DND-41 (cell line): ENCODE measurements around the gene KLF16.

Experiments
- ATAC-seq: fragments of 200-7000 bp; cut with Tn5 transposase; 3 replicates; pipeline ENCODE4 v1.9.1; 2021; ENCODE audit warnings: low read depth; ENCODE audit not compliant: insufficient read depth
- DNase-seq: peaks from one replicate; pipeline ENCODE4 v3.0.0-alpha.2; 2020
- H2AFZ ChIP-seq: 2 replicates; pipeline ENCODE4 v1.6.0; 2012; ENCODE audit warnings: low read depth, low read length
- H3K27ac ChIP-seq: 2 replicates; pipeline ENCODE4 v1.5.1; 2012; ENCODE audit warnings: low read length, inconsistent platforms
- H3K27me3 ChIP-seq: fragments of 200-600 bp; sonication (generic); 2 replicates; pipeline ENCODE4 v1.6.0; 2012; ENCODE audit warnings: low read length, mild to moderate bottlenecking, inconsistent platforms; ENCODE audit not compliant: insufficient read depth, poor library complexity
- H3K36me3 ChIP-seq: 2 replicates; pipeline ENCODE4 v1.5.1; 2012; ENCODE audit warnings: low read length, inconsistent platforms; ENCODE audit not compliant: insufficient read depth
- H3K4me1 ChIP-seq: 2 replicates; pipeline ENCODE4 v1.5.1; 2012; ENCODE audit warnings: mild to moderate bottlenecking, low read length; ENCODE audit not compliant: insufficient read depth
- H3K4me2 ChIP-seq: 2 replicates; pipeline ENCODE4 v1.6.0; 2012; ENCODE audit warnings: mild to moderate bottlenecking, moderate library complexity, low read length, inconsistent platforms; ENCODE audit not compliant: insufficient read depth
- H3K4me3 ChIP-seq, 2 experiments: fragments of 200-600 bp in 1 of 2; shearing (Covaris generic) in 1 of 2; 2 replicates each; pipeline ENCODE4 v1.5.1; 2012 to 2016; ENCODE audit warnings: inconsistent platforms in 2 of 2, low read length in 2 of 2, mild to moderate bottlenecking in 2 of 2, low read depth in 1 of 2, moderate library complexity in 1 of 2
- H3K79me2 ChIP-seq: 2 replicates; pipeline ENCODE4 v1.6.0; 2012; ENCODE audit warnings: low read length, inconsistent platforms; ENCODE audit not compliant: insufficient read depth
- H3K9ac ChIP-seq: 2 replicates; pipeline ENCODE4 v1.6.0; 2012; ENCODE audit warnings: low read depth, mild to moderate bottlenecking, inconsistent platforms, low read length, moderate library complexity
- H3K9me3 ChIP-seq: 2 replicates; pipeline ENCODE4 v1.5.1; 2012; ENCODE audit warnings: low read length, moderate library complexity, mild to moderate bottlenecking, inconsistent platforms; ENCODE audit not compliant: insufficient read depth, severe bottlenecking
- H4K20me1 ChIP-seq: 2 replicates; pipeline ENCODE4 v1.6.0; 2012; ENCODE audit warnings: low read length; ENCODE audit not compliant: insufficient read depth
- CTCF ChIP-seq: IDR thresholded peaks from 2 replicates; pipeline ENCODE4 v1.5.1; 2012; ENCODE audit warnings: borderline replicate concordance, low read length, moderate library complexity, mild to moderate bottlenecking; ENCODE audit not compliant: poor library complexity, severe bottlenecking; ENCODE audit errors: extremely low read depth
- EZH2 ChIP-seq: IDR thresholded peaks from 3 replicates; pipeline ENCODE4 v1.6.1; 2012; ENCODE audit warnings: borderline replicate concordance, low read depth, mild to moderate bottlenecking, moderate library complexity, low read length, inconsistent platforms; ENCODE audit not compliant: severe bottlenecking

Gene KLF16

GRCh38 chr19:1863328-1863637, at the start of gene KLF16:
KLF16 (minus strand) TSS chr19:1863579; CDS start chr19:1863497, 82 bp downstream.
- no peak for TF ChIP-seq EZH2
- no peak for TF ChIP-seq CTCF
- peak within 1 kb of the TSS; percentile 83 for H3K27ac ChIP-seq
- H3K9me3 ChIP-seq: no peaks in the 10 kb centered on the region
- peak within 1 kb of the TSS; percentile 75 for H3K9ac ChIP-seq
- no peaks in the 10 kb centered on the region for H3K27me3 ChIP-seq
- DNase-seq (no peak), ATAC-seq (no peak)
- H3K4me2 ChIP-seq: peak within 1 kb of the TSS; percentile 92
- peaks cover 37% of the 10 kb centered on the region for H3K4me1 ChIP-seq
- H3K79me2 ChIP-seq: peaks cover 60% of the 10 kb centered on the region
- H3K36me3 ChIP-seq: no peaks in the 10 kb centered on the region
- peak within 1 kb of the TSS; percentile 75 for H2AFZ ChIP-seq
- peaks cover 43% of the 10 kb centered on the region for H4K20me1 ChIP-seq
- peak within 1 kb of the TSS; percentile 84 to 98; a peak in 3 of 4 replicates for H3K4me3 ChIP-seq

GRCh38 chr19:1912760-1913505, 49.6 kb upstream of the KLF16 start:
- H3K36me3 ChIP-seq: peaks cover 51% of the 10 kb centered on the region
- H3K27me3 ChIP-seq: no peaks in the 10 kb centered on the region
- peaks cover 66% of the 10 kb centered on the region for H3K79me2 ChIP-seq
- ATAC-seq: no peak
- no peak overlapping the region for H2AFZ ChIP-seq
- no peak overlapping the region for H3K4me3 ChIP-seq
- DNase-seq: no peak
- TF ChIP-seq EZH2 (no peak), CTCF (no peak)
- H3K9me3 ChIP-seq: no peaks in the 10 kb centered on the region
- no peak overlapping the region for H3K9ac ChIP-seq
- no peak overlapping the region for H3K4me2 ChIP-seq
- no peak overlapping the region for H3K27ac ChIP-seq
- H4K20me1 ChIP-seq: peaks cover 51% of the 10 kb centered on the region
- peaks cover 6% of the 10 kb centered on the region; the same call in 1 of the 2 replicates for H3K4me1 ChIP-seq

- no peak overlapping the region for H3K4me2 ChIP-seq
- H3K79me2 ChIP-seq: peaks cover 75% of the 10 kb centered on the region
- DNase-seq (no peak), ATAC-seq (no peak)
- TF ChIP-seq EZH2 (no peak), CTCF (no peak)
- no peaks in the 10 kb centered on the region for H3K27me3 ChIP-seq
- H3K4me1 ChIP-seq: peaks cover 8% of the 10 kb centered on the region; the same call in 1 of the 2 replicates
- H3K27ac ChIP-seq: no peak overlapping the region
- peaks cover 48% of the 10 kb centered on the region for H3K36me3 ChIP-seq
- no peaks in the 10 kb centered on the region for H3K9me3 ChIP-seq
- H2AFZ ChIP-seq: no peak overlapping the region
- H3K9ac ChIP-seq: no peak overlapping the region
- peaks cover 56% of the 10 kb centered on the region for H4K20me1 ChIP-seq
- no peak overlapping the region for H3K4me3 ChIP-seq
These were observed 48.6 kb upstream of the KLF16 start for GRCh38 chr19:1911995-1912394.
